Measurements from ENCODE around the gene KIAA1671.
A peak's percentile ranks its signal among the peaks of the same experiment; 100 is the strongest.

KIAA1671 gene

GRCh38 chr22:25072406-25072805 is 119.9 kb downstream of the KIAA1671 start:
- no peak for TF ChIP-seq CTCF (IDR thresholded peaks at IDR 0.05; ENCODE audit: borderline replicate concordance, control extremely low read depth, extremely low read depth, insufficient read depth, missing control alignments)
- in situ Hi-C loops (cut with MboI; ENCODE audit: low sequenced_read_pairs, unreplicated experiment): no loop called here
- no peak for DNase-seq (ENCODE audit: low spot score)

- no peak for DNase-seq (ENCODE audit: low spot score)
- in situ Hi-C loops (cut with MboI; ENCODE audit: low sequenced_read_pairs, unreplicated experiment): no loop called here
- no peak for TF ChIP-seq CTCF (IDR thresholded peaks at IDR 0.05; ENCODE audit: borderline replicate concordance, control extremely low read depth, extremely low read depth, insufficient read depth, missing control alignments)
Observed at GRCh38 chr22:25076336-25076735, 123.8 kb downstream of the KIAA1671 start.

- in situ Hi-C loops (cut with MboI; ENCODE audit: low sequenced_read_pairs, unreplicated experiment): no loop called here
- no peak for DNase-seq (ENCODE audit: low spot score)
- TF ChIP-seq CTCF (IDR thresholded peaks at IDR 0.05; ENCODE audit: borderline replicate concordance, control extremely low read depth, extremely low read depth, insufficient read depth, missing control alignments): no peak
Observed at GRCh38 chr22:25077056-25077455, 124.5 kb downstream of the KIAA1671 start.

- DNase-seq (ENCODE audit: low spot score): no peak
- TF ChIP-seq CTCF (IDR thresholded peaks at IDR 0.05; ENCODE audit: borderline replicate concordance, control extremely low read depth, extremely low read depth, insufficient read depth, missing control alignments): no peak
- in situ Hi-C loops (cut with MboI; ENCODE audit: low sequenced_read_pairs, unreplicated experiment): no loop called here
Observed at GRCh38 chr22:25077964-25078363, 125.4 kb downstream of the KIAA1671 start.

GRCh38 chr22:25078591-25078990 is 126.1 kb downstream of the KIAA1671 start:
- no peak for DNase-seq (ENCODE audit: low spot score)
- in situ Hi-C loops (cut with MboI; ENCODE audit: low sequenced_read_pairs, unreplicated experiment): no loop called here
- no peak for TF ChIP-seq CTCF (IDR thresholded peaks at IDR 0.05; ENCODE audit: borderline replicate concordance, control extremely low read depth, extremely low read depth, insufficient read depth, missing control alignments)

GRCh38 chr22:25080855-25081254 is 128.3 kb downstream of the KIAA1671 start:
- in situ Hi-C loops (cut with MboI; ENCODE audit: low sequenced_read_pairs, unreplicated experiment): no loop called here
- no peak for DNase-seq (ENCODE audit: low spot score)
- no peak for TF ChIP-seq CTCF (IDR thresholded peaks at IDR 0.05; ENCODE audit: borderline replicate concordance, control extremely low read depth, extremely low read depth, insufficient read depth, missing control alignments)

- peak; percentile 71 for DNase-seq (ENCODE audit: low spot score)
- in situ Hi-C loops (cut with MboI; ENCODE audit: low sequenced_read_pairs, unreplicated experiment): no loop called here
- TF ChIP-seq CTCF (IDR thresholded peaks at IDR 0.05; ENCODE audit: borderline replicate concordance, control extremely low read depth, extremely low read depth, insufficient read depth, missing control alignments): peak; percentile 51
Observed at GRCh38 chr22:25081409-25081824, 128.9 kb downstream of the KIAA1671 start.

Measured in GM13976 (cell line).